H1 (cell line): ENCODE results near the gene IRGQ. TPM values are rescaled to one million over a fixed set of nuclear protein-coding genes. Genes with fewer than 3 reads are reported as not detected.

Experiments used
- CTCF ChIA-PET: fragments of 300-600 bp; sonication (Branson Sonifier 250); formaldehyde crosslinking; loops from one replicate; lab custom pipeline; 2021; ENCODE audit not compliant: partially characterized antibody; lab: Charles Lee
- POLR2A ChIA-PET: fragments of 300-600 bp; sonication (Branson Sonifier 250); formaldehyde crosslinking; loops from one replicate; lab custom pipeline; 2021; ENCODE audit warnings: inconsistent platforms; ENCODE audit not compliant: partially characterized antibody; lab: Charles Lee
- DNase-seq, 2 experiments: peaks; one replicate each; pipeline versions ENCODE4 v3.0.0 to v3.0.0-alpha.2; 2010 to 2022; ENCODE audit warnings: low spot score in 2 of 2, low read depth in 1 of 2, mixed read lengths in 1 of 2
- FAIRE-seq: peaks from 2 replicates; lab custom pipeline; 2011; peaks lifted over from hg19 to GRCh38; lab: Jason Lieb, UNC
- H2AFZ ChIP-seq: 2 replicates; pipeline ENCODE4 v1.8.1; 2012; ENCODE audit warnings: low read length, inconsistent platforms
- H2AK5ac ChIP-seq: 2 replicates; pipeline ENCODE4 v1.6.1; 2013; ENCODE audit warnings: low read depth, low read length
- H2BK120ac ChIP-seq: replicated peaks from 2 replicates; pipeline ENCODE3; 2013; ENCODE audit warnings: low read depth, low read length, inconsistent platforms
- H2BK12ac ChIP-seq: 2 replicates; pipeline ENCODE4 v1.6.1; 2013; ENCODE audit warnings: low read depth, low read length
- H2BK15ac ChIP-seq: 2 replicates; pipeline ENCODE4 v1.6.1; 2013; ENCODE audit warnings: low read length
- H2BK20ac ChIP-seq: 2 replicates; pipeline ENCODE4 v1.6.1; 2013; ENCODE audit warnings: low read length
- H2BK5ac ChIP-seq: 2 replicates; pipeline ENCODE4 v1.6.1; 2013; ENCODE audit warnings: low read depth, low read length
- H3K14ac ChIP-seq: 2 replicates; pipeline ENCODE4 v1.6.1; 2013; ENCODE audit warnings: inconsistent platforms; ENCODE audit not compliant: insufficient read length
- H3K18ac ChIP-seq: 2 replicates; pipeline ENCODE4 v1.6.1; 2013; ENCODE audit warnings: low read length; ENCODE audit errors: extremely low read depth
- H3K23ac ChIP-seq: 2 replicates; pipeline ENCODE4 v1.6.1; 2013; ENCODE audit warnings: inconsistent platforms; ENCODE audit not compliant: insufficient read length
- H3K23me2 ChIP-seq: 2 replicates; pipeline ENCODE4 v1.6.1; 2013; ENCODE audit warnings: low read depth, low read length
- H3K27ac ChIP-seq: 2 replicates; pipeline ENCODE4 v1.6.1; 2011; ENCODE audit warnings: low read depth, low read length, inconsistent platforms
- H3K27me3 ChIP-seq, 4 experiments: replicated peaks in 1 of 4; 1 replicate in 1 of 4; 2 replicates in 3 of 4; pipeline versions ENCODE4 v1.6.1 to v1.8.1; 2011 to 2013; ENCODE audit warnings: low read length in 3 of 4, mild to moderate bottlenecking in 3 of 4, inconsistent platforms in 2 of 4, mixed read lengths in 2 of 4, moderate library complexity in 1 of 4; ENCODE audit not compliant: control insufficient read depth in 3 of 4, insufficient read depth in 3 of 4; ENCODE audit errors: extremely low read depth in 1 of 4
- H3K36me3 ChIP-seq, 4 experiments: 2 replicates each; pipeline versions ENCODE4 v1.6.1 to v1.8.1; 2011 to 2013; ENCODE audit warnings: mild to moderate bottlenecking in 4 of 4, low read length in 3 of 4, moderate library complexity in 2 of 4, control low read depth in 1 of 4, inconsistent platforms in 1 of 4; ENCODE audit not compliant: insufficient read depth in 4 of 4, control insufficient read depth in 2 of 4
- H3K4ac ChIP-seq: replicated peaks from 2 replicates; pipeline ENCODE3; 2013; ENCODE audit warnings: low read length, low read depth, mixed read lengths, inconsistent platforms; ENCODE audit not compliant: insufficient read length
- H3K4me1 ChIP-seq, 4 experiments: replicated peaks in 1 of 4; 1 replicate in 1 of 4; 2 replicates in 3 of 4; pipeline versions ENCODE4 v1.6.1 to v1.8.1; 2011 to 2013; ENCODE audit warnings: low read length in 3 of 4, inconsistent platforms in 2 of 4, mixed read lengths in 1 of 4; ENCODE audit not compliant: insufficient read depth in 4 of 4, control insufficient read depth in 3 of 4
- H3K4me2 ChIP-seq, 2 experiments: 2 replicates each; pipeline versions ENCODE4 v1.6.1 to v1.8.1; 2011 to 2013; ENCODE audit warnings: low read depth in 2 of 2, low read length in 2 of 2, control low read depth in 1 of 2, inconsistent platforms in 1 of 2, mild to moderate bottlenecking in 1 of 2; ENCODE audit not compliant: insufficient read depth in 1 of 2
- H3K4me3 ChIP-seq, 4 experiments: fragments of 200-600, 300-600 bp in 1 of 4; sonication (generic), shearing (Covaris generic), sonication (Bioruptor Twin) in 1 of 4; 2 replicates each; pipeline versions ENCODE4 v1.5.1 to v1.8.1; 2011 to 2016; ENCODE audit warnings: low read length in 4 of 4, low read depth in 3 of 4, control low read depth in 2 of 4, inconsistent platforms in 2 of 4, mild to moderate bottlenecking in 2 of 4, mixed read lengths in 1 of 4, moderate library complexity in 1 of 4; ENCODE audit not compliant: insufficient read depth in 2 of 4; ENCODE audit errors: extremely low read depth in 1 of 4
- H3K56ac ChIP-seq: replicated peaks from 2 replicates; pipeline ENCODE3; 2013; ENCODE audit warnings: low read depth, mild to moderate bottlenecking, mixed read lengths, low read length, inconsistent platforms; ENCODE audit not compliant: insufficient read length
- H3K79me1 ChIP-seq: 2 replicates; pipeline ENCODE4 v1.6.1; 2013; ENCODE audit warnings: low read depth, low read length, control low read depth
- H3K79me2 ChIP-seq, 2 experiments: 2 replicates each; pipeline versions ENCODE4 v1.6.1 to v1.8.1; 2012 to 2013; ENCODE audit warnings: low read length in 2 of 2, mild to moderate bottlenecking in 2 of 2, inconsistent platforms in 1 of 2; ENCODE audit not compliant: insufficient read depth in 2 of 2, control insufficient read depth in 1 of 2
- H3K9ac ChIP-seq, 4 experiments: replicated peaks in 1 of 4; 1 replicate in 1 of 4; 2 replicates in 3 of 4; pipeline versions ENCODE4 v1.6.1 to v1.8.1; 2011 to 2013; ENCODE audit warnings: low read depth in 3 of 4, low read length in 3 of 4, control low read depth in 2 of 4, mild to moderate bottlenecking in 2 of 4, moderate library complexity in 2 of 4, inconsistent platforms in 1 of 4; ENCODE audit errors: extremely low read depth in 1 of 4
- H3K9me3 ChIP-seq, 2 experiments: 2 replicates each; pipeline versions ENCODE4 v1.6.1 to v1.8.1; 2012 to 2013; ENCODE audit warnings: mild to moderate bottlenecking in 2 of 2, moderate library complexity in 2 of 2, control low read depth in 1 of 2, inconsistent platforms in 1 of 2, low read depth in 1 of 2, low read length in 1 of 2, mixed read lengths in 1 of 2; ENCODE audit not compliant: insufficient read depth in 2 of 2
- H4K20me1 ChIP-seq, 2 experiments: replicated peaks in 1 of 2; 2 replicates each; pipeline versions ENCODE3 to v1.8.1; 2011 to 2013; ENCODE audit warnings: inconsistent platforms in 2 of 2, low read length in 2 of 2, mild to moderate bottlenecking in 1 of 2; ENCODE audit not compliant: insufficient read depth in 2 of 2, control insufficient read depth in 1 of 2
- H4K5ac ChIP-seq: 2 replicates; pipeline ENCODE4 v1.6.1; 2013; ENCODE audit warnings: low read length, low read depth, mixed read lengths, inconsistent platforms; ENCODE audit not compliant: insufficient read length
- H4K8ac ChIP-seq: 2 replicates; pipeline ENCODE4 v1.8.0; 2013; ENCODE audit warnings: mild to moderate bottlenecking, moderate library complexity, low read length, inconsistent platforms; ENCODE audit not compliant: insufficient read depth; ENCODE audit errors: extremely low read depth
- H4K91ac ChIP-seq: replicated peaks from 2 replicates; pipeline ENCODE3; 2013; ENCODE audit warnings: low read length, mixed read lengths, inconsistent platforms; ENCODE audit not compliant: insufficient read length
- RXRA ChIP-seq: IDR thresholded peaks from 2 replicates; pipeline ENCODE4 v1.6.1; 2011; ENCODE audit warnings: low read depth, mild to moderate bottlenecking, low read length, moderate library complexity; ENCODE audit not compliant: insufficient read depth
- WGBS, 2 experiments: shearing (Covaris generic) in 1 of 2; methylation state at CpG; one replicate each; pipeline versions ENCODE4 v1.1.6 to v1.1.7; 2013 to 2015; ENCODE audit warnings: low lambda C conversion rate in 2 of 2, mixed read lengths in 2 of 2, inconsistent platforms in 1 of 2, low coverage in 1 of 2, missing lambda C conversion rate in 1 of 2; ENCODE audit not compliant: insufficient replicate concordance in 2 of 2, insufficient coverage in 1 of 2, insufficient read length in 1 of 2; ENCODE audit errors: extremely low coverage in 1 of 2, missing lambda C conversion rate in 1 of 2; 5-methylcytosine and 5-hydroxymethylcytosine counted together
- polyA plus RNA-seq, 7 experiments: library from polyadenylated mRNA; depleted of rRNA in 3 of 7; stranded (reverse) in 5 of 7; unstranded in 2 of 7; fragments of >200 nt in 5 of 7; fragments of 200-250 nt in 2 of 7; gene quantifications; 1 replicate in 5 of 7; 2 replicates in 1 of 7; 4 replicates in 1 of 7; pipeline versions ENCODE4 v1.2.1 to v1.2.3, GENCODE V29; 2011 to 2013; ENCODE audit warnings: missing spikeins in 2 of 7, mixed read lengths in 2 of 7
- total RNA-seq: library from RNA; stranded (reverse); fragmentation: NEBNext Ultra II Directional; extraction: Animal tissue kit (Norgen Biotek cat#: 25700); gene quantifications from 2 replicates; pipeline ENCODE4 v1.2.1, GENCODE V29; 2021

The IRGQ gene
- total and polyA plus RNA-seq, 2 of the 8 experiments (the other 6 are each of a cell fraction or from before 2014, with no cell fraction given) = 16.0 to 42.9 TPM

DNA sequence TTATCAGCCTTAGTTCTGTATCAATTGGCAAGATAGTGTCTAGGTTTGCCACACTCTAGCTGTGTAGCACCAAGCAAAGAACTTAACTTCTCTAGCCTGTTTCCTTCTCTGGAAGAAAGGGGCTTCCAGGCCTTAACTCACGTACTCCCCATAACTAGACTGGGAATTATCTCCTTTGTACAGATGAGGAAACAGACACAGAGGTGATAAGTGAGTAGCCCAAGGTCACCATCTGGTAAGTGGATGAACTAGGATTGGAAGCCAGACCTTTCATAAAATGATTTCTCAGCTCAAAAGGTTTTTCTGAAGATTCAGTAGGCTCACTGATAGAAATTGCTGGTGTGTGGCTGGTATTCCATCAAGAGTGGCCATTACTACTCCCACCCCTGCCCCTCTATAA is 20.4 kb upstream of the IRGQ start:
- peaks cover 0 to 11% of the 10 kb centered on the region in 2 experiments; a peak in 2 of 4 replicates for H3K79me2 ChIP-seq
- DNase-seq = no peak
- no peak overlapping the region for H2AFZ ChIP-seq
- no peak overlapping the region for H3K4me2 ChIP-seq
- no peak for TF ChIP-seq RXRA
- POLR2A ChIA-PET = interaction anchor here (0.8 to 1.5 kb wide), 5 partner anchors 11 to 20 kb away, joined by 3 to 4 read pairs (median 3); partner anchors contain the start of genes IRGQ and ZNF576
- H3K23me2 ChIP-seq = peaks cover 10% of the 10 kb centered on the region
- peaks cover 4 to 13% (median 7%) of the 10 kb centered on the region in 4 experiments; a peak in 6 of 7 replicates for H3K4me1 ChIP-seq
- H3K9me3 ChIP-seq = no peaks in the 10 kb centered on the region; a peak in 1 of 4 replicates
- H4K5ac ChIP-seq = no peak overlapping the region
- H3K79me1 ChIP-seq = peaks cover 7% of the 10 kb centered on the region
- CTCF ChIA-PET = interaction anchor here (0.6 to 1.2 kb wide), 4 partner anchors 9 to 22 kb away, joined by 3 to 5 read pairs (median 3); no protein-coding TSS in a partner anchor
- no peak overlapping the region for H4K91ac ChIP-seq
- no peak overlapping the region for H2BK120ac ChIP-seq
- H3K4me3 ChIP-seq = no peak overlapping the region
- H2AK5ac ChIP-seq = no peak overlapping the region
- H2BK12ac ChIP-seq = no peak overlapping the region
- no peaks in the 10 kb centered on the region for H3K27me3 ChIP-seq
- H2BK20ac ChIP-seq = no peak overlapping the region
- H3K18ac ChIP-seq = no peak overlapping the region
- no peak overlapping the region for H3K14ac ChIP-seq
- H3K9ac ChIP-seq = no peak overlapping the region
- no peak overlapping the region for H3K27ac ChIP-seq
- FAIRE-seq = no peak
- no peak overlapping the region for H3K56ac ChIP-seq
- WGBS, 2 experiments = 100% methylated on average over 1 of the region's 1 CpG; no CpG with 5 or more reads in 1 of the 2 experiments
- no peak overlapping the region for H3K4ac ChIP-seq
- no peak overlapping the region for H3K23ac ChIP-seq
- H2BK5ac ChIP-seq = no peak overlapping the region
- no peak overlapping the region for H4K8ac ChIP-seq
- H3K36me3 ChIP-seq = peaks cover 0 to 4% (median 1%) of the 10 kb centered on the region in 4 experiments; a peak in 2 of 8 replicates
- H2BK15ac ChIP-seq = no peak overlapping the region
- peaks cover 0 to 3% of the 10 kb centered on the region in 2 experiments for H4K20me1 ChIP-seq
